Measurements from ENCODE around the gene ADRM1. TPM values are rescaled to one million over a fixed set of nuclear protein-coding genes. Genes with fewer than 3 reads are reported as not detected.

The ADRM1 gene
- total and polyA plus RNA-seq, 2 of the 4 experiments (the other 2 are of a cell fraction) = 103 to 149 TPM

DNA sequence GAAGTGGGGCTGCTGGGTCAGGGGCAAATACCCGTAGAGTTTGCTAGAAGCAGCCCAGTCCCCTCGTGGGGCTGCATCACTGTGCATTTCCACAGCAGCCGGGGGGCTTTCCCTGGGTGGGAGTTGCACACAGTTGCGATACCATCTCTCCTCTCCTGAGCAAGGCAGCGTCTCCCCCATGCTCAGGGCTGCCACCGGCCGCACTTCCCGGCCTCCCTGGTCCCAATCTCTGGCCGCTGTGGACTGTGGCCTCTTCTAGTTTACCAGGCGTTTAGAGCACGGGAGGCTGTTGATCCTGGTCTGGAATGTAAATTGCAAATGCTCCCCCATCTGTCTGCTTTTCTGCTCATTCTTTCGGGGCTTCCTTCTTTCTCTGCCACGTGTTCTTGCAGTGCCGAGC lies 33.4 kb upstream of the ADRM1 start:
- no peak overlapping the region for H3K4me3 ChIP-seq (ENCODE audit: insufficient read depth, low read depth, low read length)
- no peaks in the 10 kb centered on the region for H3K9me1 ChIP-seq (ENCODE audit: insufficient read depth, low read length)
- H2BK15ac ChIP-seq (ENCODE audit: low read depth, low read length) = no peak overlapping the region
- CTCF ChIA-PET = no interaction called here
- no peak overlapping the region for H3K27ac ChIP-seq (ENCODE audit: insufficient read depth, low read length)
- in situ Hi-C loops (cut with MboI; ENCODE audit: low sequenced_read_pairs) (no loop called here), intact Hi-C loops (cut with micrococcal nuclease) (no loop called here), dilution Hi-C loops (cut with HindIII; ENCODE audit: low sequenced_read_pairs, unreplicated experiment) (no loop called here)
- H3K14ac ChIP-seq (replicated peaks; ENCODE audit: low read depth, low read length) = no peak overlapping the region
- no peak overlapping the region for H2BK20ac ChIP-seq (ENCODE audit: low read depth, low read length)
- BruUV-seq (replicated peaks) = no TSS peak
- H4K8ac ChIP-seq (ENCODE audit: low read depth in 2 of 2, low read length in 2 of 2) = no peak overlapping the region
- peaks cover 48% of the 10 kb centered on the region for H3K36me3 ChIP-seq (ENCODE audit: control insufficient read depth, insufficient read depth, low read length)
- H3K4me2 ChIP-seq (ENCODE audit: low read depth, low read length) = no peak overlapping the region
- H4K20me1 ChIP-seq (ENCODE audit: insufficient read depth, low read length) = peaks cover 9% of the 10 kb centered on the region
- no peak overlapping the region for H3K9ac ChIP-seq (ENCODE audit: low read depth, low read length)
- no peak overlapping the region for H2AK9ac ChIP-seq (replicated peaks; ENCODE audit: low read depth, low read length, poor library complexity)
- peaks cover 17 to 20% of the 10 kb centered on the region in 2 experiments for H3K79me1 ChIP-seq (ENCODE audit: low read depth in 1 of 2, low read length in 2 of 2)
- H2AK5ac ChIP-seq (ENCODE audit: low read depth, low read length) = no peak overlapping the region
- TF ChIP-seq SMC3 (IDR thresholded peaks at IDR 0.05; ENCODE audit: low read depth, low read length) (no peak), CTCF (conservative IDR thresholded peaks at IDR 0.05; ENCODE audit: low read depth, low read length) (no peak), POLR2A (IDR thresholded peaks at IDR 0.05; ENCODE audit: low read depth, low read length) (no peak), BHLHE40 (IDR thresholded peaks at IDR 0.05; ENCODE audit: low read depth, low read length) (no peak), MAZ (IDR thresholded peaks at IDR 0.05; ENCODE audit: borderline replicate concordance, low read depth, low read length) (no peak)
- TF ChIP-seq, protein P1, sequence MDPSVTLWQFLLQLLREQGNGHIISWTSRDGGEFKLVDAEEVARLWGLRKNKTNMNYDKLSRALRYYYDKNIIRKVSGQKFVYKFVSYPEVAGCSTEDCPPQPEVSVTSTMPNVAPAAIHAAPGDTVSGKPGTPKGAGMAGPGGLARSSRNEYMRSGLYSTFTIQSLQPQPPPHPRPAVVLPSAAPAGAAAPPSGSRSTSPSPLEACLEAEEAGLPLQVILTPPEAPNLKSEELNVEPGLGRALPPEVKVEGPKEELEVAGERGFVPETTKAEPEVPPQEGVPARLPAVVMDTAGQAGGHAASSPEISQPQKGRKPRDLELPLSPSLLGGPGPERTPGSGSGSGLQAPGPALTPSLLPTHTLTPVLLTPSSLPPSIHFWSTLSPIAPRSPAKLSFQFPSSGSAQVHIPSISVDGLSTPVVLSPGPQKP (IDR thresholded peaks at IDR 0.05; ENCODE audit: borderline replicate concordance, low read depth, low read length) = no peak
- POLR2A ChIA-PET (ENCODE audit: unreplicated experiment) = no interaction called here
- no peak for ATAC-seq (ENCODE audit: low read depth)
- H3K27me3 ChIP-seq (ENCODE audit: control insufficient read depth, insufficient read depth, low read length) = no peaks in the 10 kb centered on the region
- H3K23ac ChIP-seq (ENCODE audit: low read depth, low read length) = no peak overlapping the region
- H2BK120ac ChIP-seq (ENCODE audit: low read depth, low read length) = no peak overlapping the region
- WGBS, 2 experiments (ENCODE audit: extremely low coverage in 2 of 2, insufficient read length in 1 of 2) = 82% methylated on average over 7 of the region's 14 CpGs; no CpG with 5 or more reads in 1 of the 2 experiments
- no peak overlapping the region for H4K5ac ChIP-seq (ENCODE audit: low read depth, low read length)
- DNase-seq = no peak
- H3K9me3 ChIP-seq (ENCODE audit: control insufficient read depth, insufficient read depth, low read length) = peaks cover 2% of the 10 kb centered on the region
- H3K4me1 ChIP-seq (ENCODE audit: control insufficient read depth, insufficient read depth, low read length) = no peaks in the 10 kb centered on the region
- no peak overlapping the region for H2BK5ac ChIP-seq (ENCODE audit: low read depth, low read length, poor library complexity, severe bottlenecking)
- no peak overlapping the region for H4K91ac ChIP-seq (ENCODE audit: insufficient read depth, low read depth, low read length)
- no peak overlapping the region for H3K56ac ChIP-seq (ENCODE audit: extremely low read depth, insufficient read depth, low read length)
- no peak overlapping the region for H3K4ac ChIP-seq (ENCODE audit: low read depth, low read length)
- no peak overlapping the region for H3K18ac ChIP-seq (ENCODE audit: low read depth, low read length)
- H2AFZ ChIP-seq (replicated peaks; ENCODE audit: low read length, poor library complexity) = peak overlapping the region; percentile 29
